GM12878 (cell line): ENCODE measurements around the gene ZNF57. TPM values are rescaled to one million over a fixed set of nuclear protein-coding genes. Genes with fewer than 3 reads are reported as not detected.

Experiments
- ATAC-seq: fragments of 200-7000 bp; cut with Tn5 transposase; 3 replicates; pipeline ENCODE4 v1.9.1; 2020; ENCODE audit warnings: mild to moderate bottlenecking, moderate library complexity
- BruUV-seq: library from RNA; stranded (reverse); fragments of 400-500 nt; replicated peaks from 2 replicates; lab custom pipeline; 2021; lab: Mats Ljungman, UMichigan
- CTCF ChIA-PET: fragments of 300-600 bp; sonication (Branson Sonifier 250); formaldehyde crosslinking; extraction: SDS; loops from one replicate; lab custom pipeline; 2021; ENCODE audit warnings: inconsistent platforms; lab: Yijun Ruan, JAX
- POLR2A ChIA-PET: fragments of 350-600 bp; formaldehyde crosslinking; extraction: SDS; loops from one replicate; lab custom pipeline; 2021; ENCODE audit warnings: inconsistent platforms; lab: Charles Lee
- RAD21 ChIA-PET: fragments of 300-600 bp; sonication (Branson Sonifier 250); formaldehyde crosslinking; loops from one replicate; lab custom pipeline; 2023; ENCODE audit warnings: antibody characterized with exemption; ENCODE audit not compliant: unreplicated experiment; lab: Charles Lee
- SMC1A ChIA-PET: fragments of 300-600 bp; sonication (Branson Sonifier 250); formaldehyde crosslinking; loops from one replicate; lab custom pipeline; 2023; ENCODE audit not compliant: unreplicated experiment, uncharacterized antibody; lab: Charles Lee
- DNase-seq: peaks from one replicate; pipeline ENCODE4 v3.0.0-alpha.2; 2011; ENCODE audit warnings: low read depth, low spot score
- FAIRE-seq: peaks from 3 replicates; lab custom pipeline; 2011; peaks lifted over from hg19 to GRCh38; lab: Jason Lieb, UNC
- H2AFZ ChIP-seq: 2 replicates; pipeline ENCODE4 v1.6.0; 2011; ENCODE audit warnings: low read depth, low read length, control low read depth; ENCODE audit not compliant: control insufficient read depth
- H3K27ac ChIP-seq: 2 replicates; pipeline ENCODE4 v1.5.1; 2011; ENCODE audit warnings: control low read depth; ENCODE audit not compliant: control insufficient read depth, insufficient read depth
- H3K27me3 ChIP-seq, 2 experiments: replicated peaks in 1 of 2; 2 replicates each; pipeline versions ENCODE4 v1.6.0 to v1.6.1; 2011; ENCODE audit warnings: low read length in 1 of 2; ENCODE audit not compliant: control insufficient read depth in 2 of 2, insufficient read depth in 2 of 2
- H3K36me3 ChIP-seq, 2 experiments: 2 replicates each; pipeline ENCODE4 v1.5.1; 2011; ENCODE audit warnings: low read length in 1 of 2; ENCODE audit not compliant: control insufficient read depth in 2 of 2, insufficient read depth in 2 of 2
- H3K4me1 ChIP-seq: 2 replicates; pipeline ENCODE4 v1.6.1; 2011; ENCODE audit warnings: mild to moderate bottlenecking, low read length, moderate library complexity, mixed read lengths; ENCODE audit not compliant: control insufficient read depth, insufficient read depth
- H3K4me2 ChIP-seq: 2 replicates; pipeline ENCODE4 v1.6.0; 2011; ENCODE audit warnings: control low read depth; ENCODE audit not compliant: control insufficient read depth, insufficient read depth
- H3K4me3 ChIP-seq: fragments of 200-600 bp; sonication (generic); 2 replicates; pipeline ENCODE4 v1.5.1; 2016
- H3K79me2 ChIP-seq: 2 replicates; pipeline ENCODE4 v1.6.0; 2011; ENCODE audit warnings: low read length; ENCODE audit not compliant: control insufficient read depth, insufficient read depth
- H3K9ac ChIP-seq: 2 replicates; pipeline ENCODE4 v1.8.0; 2011; ENCODE audit warnings: low read length, control low read depth, mixed read lengths; ENCODE audit not compliant: control insufficient read depth, insufficient read depth
- H3K9me3 ChIP-seq: replicated peaks from 3 replicates; pipeline ENCODE4 v1.5.1; 2011; ENCODE audit warnings: mild to moderate bottlenecking, low read length; ENCODE audit not compliant: control insufficient read depth, insufficient read depth
- H4K20me1 ChIP-seq: 2 replicates; pipeline ENCODE4 v1.6.0; 2011; ENCODE audit not compliant: control insufficient read depth, insufficient read depth
- CBX3 ChIP-seq: fragments of 200-600 bp; sonication (generic); IDR thresholded peaks from 2 replicates; pipeline ENCODE4 v1.6.1; 2016; ENCODE audit warnings: low read depth, borderline replicate concordance
- CBX5 ChIP-seq: sonication (generic); IDR thresholded peaks from 2 replicates; pipeline ENCODE4 v1.6.1; 2016; ENCODE audit warnings: low read depth, moderate library complexity, mild to moderate bottlenecking, inconsistent platforms
- GATAD2B ChIP-seq: fragments of 450-650 bp; conservative IDR thresholded peaks from 2 replicates; pipeline ENCODE4 v1.6.1; 2017; ENCODE audit warnings: low read depth, mild to moderate bottlenecking, moderate library complexity
- HCFC1 ChIP-seq: fragments of 150-350 bp; IDR thresholded peaks from 2 replicates; pipeline ENCODE4 v1.6.1; 2014; ENCODE audit warnings: low read length
- KLF5 ChIP-seq: fragments of 450-650 bp; IDR thresholded peaks from 2 replicates; pipeline ENCODE4 v1.6.1; 2014; ENCODE audit warnings: mild to moderate bottlenecking; ENCODE audit not compliant: partially characterized antibody
- WGBS: methylation state at CpG from one replicate; pipeline ENCODE4 v1.1.6; 2016; ENCODE audit warnings: low lambda C conversion rate; ENCODE audit not compliant: insufficient replicate concordance, insufficient coverage; ENCODE audit errors: missing lambda C conversion rate; 5-methylcytosine and 5-hydroxymethylcytosine counted together
- in situ Hi-C: fragments of 300-500 bp; cut with MboI; formaldehyde crosslinking; loops from 9 replicates; pipeline ENCODE4 v1.14.3; 2018; ENCODE audit warnings: mixed read lengths
- intact Hi-C: fragments of 100-400 bp; cut with micrococcal nuclease; formaldehyde crosslinking; loops from one replicate; pipeline ENCODE4 v1.14.2; 2022; ENCODE audit not compliant: unreplicated experiment
- polyA plus RNA-seq, 11 experiments: library from polyadenylated mRNA; depleted of rRNA in 4 of 11; unstranded in 6 of 11; stranded (reverse) in 5 of 11; fragments of >200 nt; fragmentation: Nextera tagmentation in 4 of 11; fragmentation: Illumina TruSeq in 1 of 11; extraction: Ambion mirVana in 4 of 11; extraction: Trizol in 1 of 11; gene quantifications; 1 replicate in 1 of 11; 2 replicates in 10 of 11; pipeline versions ENCODE4 v1.2.1 to v1.2.3, GENCODE V29; 2011 to 2016; ENCODE audit warnings: inconsistent platforms in 2 of 11, missing spikeins in 2 of 11, low read depth in 1 of 11
- total RNA-seq, 4 experiments: library from RNA; depleted of rRNA in 3 of 4; stranded (reverse); fragments of >200 nt in 3 of 4; fragmentation: Illumina TruSeq in 1 of 4; extraction: Trizol in 1 of 4; gene quantifications; 2 replicates each; pipeline versions ENCODE4 v1.2.1 to v1.2.3, GENCODE V29; 2013 to 2021
- TF ChIP-seq, protein P1 (sequence below): IDR thresholded peaks from 2 replicates; pipeline ENCODE4 v1.6.1; 2011; ENCODE audit warnings: borderline replicate concordance, low read depth, mild to moderate bottlenecking, moderate library complexity, low read length; ENCODE audit not compliant: insufficient read depth, poor library complexity, severe bottlenecking
- TF ChIP-seq, protein P2 (sequence below): fragments of 450-650 bp; IDR thresholded peaks from 2 replicates; pipeline ENCODE4 v1.6.1; 2017; ENCODE audit warnings: antibody characterized with exemption, mild to moderate bottlenecking, moderate library complexity

The ZNF57 gene
- total and polyA plus RNA-seq, 10 of the 15 experiments (the other 5 are each of a cell fraction or from before 2014, with no cell fraction given), result 2.7 to 8.9 (median 5.8) TPM

DNA sequence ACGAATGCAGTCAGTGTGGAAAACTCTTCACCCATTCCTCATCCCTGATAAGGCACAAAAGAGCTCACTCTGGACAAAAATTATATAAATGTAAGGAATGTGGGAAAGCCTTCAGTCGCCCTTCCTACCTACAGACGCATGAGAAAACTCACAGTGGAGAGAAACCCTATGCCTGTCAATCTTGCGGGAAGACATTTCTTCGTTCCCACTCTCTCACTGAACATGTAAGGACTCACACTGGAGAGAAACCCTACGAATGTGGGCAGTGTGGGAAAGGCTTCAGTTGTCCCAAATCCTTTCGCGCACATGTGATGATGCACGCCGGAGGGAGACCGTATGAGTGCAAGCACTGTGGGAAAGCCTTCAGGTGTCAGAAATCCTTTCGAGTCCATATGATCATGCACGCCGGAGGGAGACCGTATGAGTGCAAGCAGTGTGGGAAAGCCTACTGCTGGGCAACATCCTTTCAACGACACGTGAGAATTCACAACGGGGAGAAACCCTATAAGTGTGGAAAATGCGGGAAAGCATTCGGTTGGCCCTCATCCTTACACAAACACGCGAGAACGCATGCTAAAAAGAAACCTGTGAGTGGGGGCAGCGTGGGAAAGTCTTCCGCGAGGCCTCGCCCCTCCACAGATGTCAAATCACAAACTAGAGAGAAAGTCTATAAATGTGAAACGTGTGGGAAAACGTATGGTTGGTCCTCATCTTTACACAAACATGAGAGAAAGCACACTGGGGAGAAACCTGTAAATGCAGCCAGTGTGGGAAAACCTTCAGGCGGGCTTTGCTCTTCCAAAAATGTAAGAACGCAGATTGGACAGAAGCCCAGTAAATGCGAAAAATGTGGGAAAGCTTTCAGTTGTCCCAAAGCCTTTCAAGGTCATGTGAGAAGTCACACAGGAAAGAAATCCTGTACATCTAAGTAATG, 23.1 kb upstream of the ZNF57 start:
- no peaks in the 10 kb centered on the region for H3K79me2 ChIP-seq
- POLR2A ChIA-PET, result interaction anchor here (0.5 kb wide), 1 partner anchor 93 kb away, joined by 5 read pairs; no protein-coding TSS in a partner anchor
- RAD21 ChIA-PET, result no interaction called here
- FAIRE-seq (no peak), DNase-seq (no peak), ATAC-seq (no peak)
- peaks cover 8% of the 10 kb centered on the region; the same call in 2 of the 3 replicates for H3K9me3 ChIP-seq
- TF ChIP-seq KLF5 (peak; percentile 21), HCFC1 (no peak), CBX5 (peak; percentile 81; the same call in 1 of the 2 replicates), CBX3 (peak; percentile 36; the same call in 1 of the 2 replicates), GATAD2B (no peak)
- TF ChIP-seq, protein P1, sequence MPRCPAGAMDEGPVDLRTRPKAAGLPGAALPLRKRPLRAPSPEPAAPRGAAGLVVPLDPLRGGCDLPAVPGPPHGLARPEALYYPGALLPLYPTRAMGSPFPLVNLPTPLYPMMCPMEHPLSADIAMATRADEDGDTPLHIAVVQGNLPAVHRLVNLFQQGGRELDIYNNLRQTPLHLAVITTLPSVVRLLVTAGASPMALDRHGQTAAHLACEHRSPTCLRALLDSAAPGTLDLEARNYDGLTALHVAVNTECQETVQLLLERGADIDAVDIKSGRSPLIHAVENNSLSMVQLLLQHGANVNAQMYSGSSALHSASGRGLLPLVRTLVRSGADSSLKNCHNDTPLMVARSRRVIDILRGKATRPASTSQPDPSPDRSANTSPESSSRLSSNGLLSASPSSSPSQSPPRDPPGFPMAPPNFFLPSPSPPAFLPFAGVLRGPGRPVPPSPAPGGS, result no peak
- TF ChIP-seq, protein P2, sequence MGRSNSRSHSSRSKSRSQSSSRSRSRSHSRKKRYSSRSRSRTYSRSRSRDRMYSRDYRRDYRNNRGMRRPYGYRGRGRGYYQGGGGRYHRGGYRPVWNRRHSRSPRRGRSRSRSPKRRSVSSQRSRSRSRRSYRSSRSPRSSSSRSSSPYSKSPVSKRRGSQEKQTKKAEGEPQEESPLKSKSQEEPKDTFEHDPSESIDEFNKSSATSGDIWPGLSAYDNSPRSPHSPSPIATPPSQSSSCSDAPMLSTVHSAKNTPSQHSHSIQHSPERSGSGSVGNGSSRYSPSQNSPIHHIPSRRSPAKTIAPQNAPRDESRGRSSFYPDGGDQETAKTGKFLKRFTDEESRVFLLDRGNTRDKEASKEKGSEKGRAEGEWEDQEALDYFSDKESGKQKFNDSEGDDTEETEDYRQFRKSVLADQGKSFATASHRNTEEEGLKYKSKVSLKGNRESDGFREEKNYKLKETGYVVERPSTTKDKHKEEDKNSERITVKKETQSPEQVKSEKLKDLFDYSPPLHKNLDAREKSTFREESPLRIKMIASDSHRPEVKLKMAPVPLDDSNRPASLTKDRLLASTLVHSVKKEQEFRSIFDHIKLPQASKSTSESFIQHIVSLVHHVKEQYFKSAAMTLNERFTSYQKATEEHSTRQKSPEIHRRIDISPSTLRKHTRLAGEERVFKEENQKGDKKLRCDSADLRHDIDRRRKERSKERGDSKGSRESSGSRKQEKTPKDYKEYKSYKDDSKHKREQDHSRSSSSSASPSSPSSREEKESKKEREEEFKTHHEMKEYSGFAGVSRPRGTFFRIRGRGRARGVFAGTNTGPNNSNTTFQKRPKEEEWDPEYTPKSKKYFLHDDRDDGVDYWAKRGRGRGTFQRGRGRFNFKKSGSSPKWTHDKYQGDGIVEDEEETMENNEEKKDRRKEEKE, result no peak
- in situ Hi-C loops, result no loop called here
- H3K4me3 ChIP-seq, result no peak overlapping the region
- SMC1A ChIA-PET, result no interaction called here
- no peak overlapping the region for H3K27ac ChIP-seq
- H3K27me3 ChIP-seq, result no peaks in the 10 kb centered on the region
- no peak overlapping the region for H3K9ac ChIP-seq
- CTCF ChIA-PET, result no interaction called here
- H3K36me3 ChIP-seq, result no peaks in the 10 kb centered on the region
- no peaks in the 10 kb centered on the region for H4K20me1 ChIP-seq
- intact Hi-C loops, result no loop called here
- no TSS peak for BruUV-seq
- H2AFZ ChIP-seq, result no peak overlapping the region
- WGBS, result 75% methylated on average over 32 of the region's 32 CpGs
- no peak overlapping the region for H3K4me2 ChIP-seq
- no peaks in the 10 kb centered on the region for H3K4me1 ChIP-seq
